ENCODE data around the gene ARHGDIG. TPM values are rescaled to one million over a fixed set of nuclear protein-coding genes. Genes with fewer than 3 reads are reported as not detected.

Gene ARHGDIG
- total and polyA plus RNA-seq, 4 donors = 0.08 TPM; not detected in 3

- Histone ChIP-seq H3K4me1 (ENCODE audit: control insufficient read depth in 4 of 4, insufficient read depth in 4 of 4, low read length in 3 of 4) (peaks cover 0 to 5% (median 2%) of the 10 kb centered on the region in 4 donors), H3K36me3 (ENCODE audit: control insufficient read depth in 4 of 4, insufficient read depth in 3 of 4, low read depth in 1 of 4, low read length in 3 of 4) (peaks cover 0 to 6% (median 0%) of the 10 kb centered on the region in 4 donors), H3K9me3 (ENCODE audit: control insufficient read depth in 4 of 4, low read length in 3 of 4) (no peaks in the 10 kb centered on the region), H3K9ac (ENCODE audit: low read depth in 1 of 2, low read length in 2 of 2) (no peak overlapping the region), H3K27ac (ENCODE audit: low read depth in 1 of 2, low read length in 2 of 2) (no peak overlapping the region), H3K27me3 (ENCODE audit: control insufficient read depth in 4 of 4, insufficient read depth in 4 of 4, low read length in 3 of 4) (no peaks in the 10 kb centered on the region), H3K4me3 (ENCODE audit: low read depth in 1 of 3, low read length in 3 of 3) (no peak overlapping the region)
- no peak for TF ChIP-seq TAF1 (conservative IDR thresholded peaks at IDR 0.05)
- TF ChIP-seq NR2F2 (IDR thresholded peaks at IDR 0.05) = no peak
- TF ChIP-seq FOXA2 (IDR thresholded peaks at IDR 0.05) = no peak
- no peak for TF ChIP-seq REST (IDR thresholded peaks at IDR 0.05)
- TF ChIP-seq GABPA (IDR thresholded peaks at IDR 0.05 in 1 of 2, conservative IDR thresholded peaks at IDR 0.05 in 1 of 2) = no peak
- TF ChIP-seq ATF3 (IDR thresholded peaks at IDR 0.05) = no peak
- no peak for TF ChIP-seq HNF4A (conservative IDR thresholded peaks at IDR 0.05)
- no peak for TF ChIP-seq JUND (IDR thresholded peaks at IDR 0.05)
- no peak for TF ChIP-seq ZBTB33 (IDR thresholded peaks at IDR 0.05)
- no peak for TF ChIP-seq HNF4G (IDR thresholded peaks at IDR 0.05)
- no peak for TF ChIP-seq MAX (IDR thresholded peaks at IDR 0.05)
- TF ChIP-seq EGR1 (IDR thresholded peaks at IDR 0.05; ENCODE audit: low read depth in 2 of 2) = no peak
- TF ChIP-seq RXRA (IDR thresholded peaks at IDR 0.05) = no peak
- no peak for TF ChIP-seq CTCF (IDR thresholded peaks at IDR 0.05; ENCODE audit: low read depth, low read length, missing input control)
- TF ChIP-seq YY1 (IDR thresholded peaks at IDR 0.05) = no peak
- TF ChIP-seq RAD21 (IDR thresholded peaks at IDR 0.05) = no peak
- TF ChIP-seq SP1 (IDR thresholded peaks at IDR 0.05) = no peak
- no peak for DNase-seq (ENCODE audit: low spot score)
- 85% methylated on average over 8 of the region's 8 CpGs for WGBS
These were observed 39.8 kb upstream of the ARHGDIG start for GRCh38 chr16:240559-240958.

All from liver (tissue), 9 donors.